GM23338 (cell line): ENCODE results near the gene ANGPT4. TPM values are rescaled to one million over a fixed set of nuclear protein-coding genes. Genes with fewer than 3 reads are reported as not detected.

Experiments used
- ATAC-seq: fragments of 200-7000 bp; cut with Tn5 transposase; 3 replicates; pipeline ENCODE4 v1.9.1; 2020
- DNase-seq: peaks from one replicate; pipeline ENCODE4 v3.0.0-alpha.2; 2015; ENCODE audit warnings: low spot score
- H2AFZ ChIP-seq: fragments of 200-600 bp; sonication (generic); 2 replicates; pipeline ENCODE4 v1.8.0; 2016; ENCODE audit warnings: antibody characterized with exemption, mild to moderate bottlenecking, moderate library complexity
- H3F3A ChIP-seq: fragments of 200-600 bp; sonication (generic); replicated peaks from 2 replicates; pipeline ENCODE4 v1.8.0; 2017; ENCODE audit warnings: antibody characterized with exemption, mixed run types, low read depth
- H3K27ac ChIP-seq: fragments of 200-600 bp; sonication (generic); 2 replicates; pipeline ENCODE4 v1.6.1; 2016; ENCODE audit warnings: low read depth
- H3K27me3 ChIP-seq: fragments of 200-600 bp; sonication (generic); 2 replicates; pipeline ENCODE4 v1.8.0; 2016; ENCODE audit warnings: mild to moderate bottlenecking, mixed run types, moderate library complexity; ENCODE audit not compliant: insufficient read depth
- H3K36me3 ChIP-seq: fragments of 200-600 bp; sonication (generic); 2 replicates; pipeline ENCODE4 v1.8.0; 2016; ENCODE audit warnings: mild to moderate bottlenecking; ENCODE audit not compliant: insufficient read depth
- H3K4me1 ChIP-seq: fragments of 200-600 bp; sonication (generic); 2 replicates; pipeline ENCODE4 v1.8.0; 2016; ENCODE audit warnings: mild to moderate bottlenecking, moderate library complexity; ENCODE audit not compliant: insufficient read depth
- H3K4me2 ChIP-seq: fragments of 200-600 bp; sonication (generic); 2 replicates; pipeline ENCODE4 v1.7.1; 2017; ENCODE audit warnings: mixed run types
- H3K4me3 ChIP-seq: fragments of 200-600 bp; sonication (generic); 2 replicates; pipeline ENCODE4 v1.6.1; 2016; ENCODE audit warnings: mixed run types
- H3K79me2 ChIP-seq: fragments of 200-600 bp; sonication (generic); replicated peaks from 2 replicates; pipeline ENCODE4 v1.8.0; 2017; ENCODE audit warnings: mild to moderate bottlenecking; ENCODE audit not compliant: insufficient read depth
- H3K9me2 ChIP-seq: fragments of 200-600 bp; sonication (generic); 2 replicates; pipeline ENCODE4 v1.8.0; 2017; ENCODE audit not compliant: insufficient read depth
- H4K20me1 ChIP-seq: fragments of 200-600 bp; sonication (generic); replicated peaks from 2 replicates; pipeline ENCODE4 v1.8.0; 2017; ENCODE audit warnings: mild to moderate bottlenecking; ENCODE audit not compliant: insufficient read depth
- H3K27ac Mint-ChIP-seq: 2 replicates; pipeline ENCODE4 v1.8.0; 2020; ENCODE audit warnings: inconsistent platforms, mild to moderate bottlenecking, moderate library complexity, mixed read lengths
- H3K27me3 Mint-ChIP-seq: 3 replicates; pipeline ENCODE4 v1.8.0; 2022; ENCODE audit warnings: low read depth, mild to moderate bottlenecking, moderate library complexity, mixed read lengths, inconsistent platforms; ENCODE audit not compliant: insufficient read depth, poor library complexity
- H3K36me3 Mint-ChIP-seq: 3 replicates; pipeline ENCODE4 v1.8.0; 2021; ENCODE audit warnings: low read depth, mild to moderate bottlenecking, inconsistent platforms, moderate library complexity, mixed read lengths
- H3K4me1 Mint-ChIP-seq: 3 replicates; pipeline ENCODE4 v1.8.0; 2020; ENCODE audit warnings: mild to moderate bottlenecking, inconsistent platforms, mixed read lengths
- H3K4me3 Mint-ChIP-seq: 3 replicates; pipeline ENCODE4 v1.8.0; 2021; ENCODE audit warnings: moderate library complexity, mild to moderate bottlenecking, inconsistent platforms, mixed read lengths
- H3K9me3 Mint-ChIP-seq: 3 replicates; pipeline ENCODE4 v1.8.0; 2020; ENCODE audit warnings: moderate library complexity, mild to moderate bottlenecking, inconsistent platforms, mixed read lengths
- CREB1 ChIP-seq: fragments of 250-450 bp; sonication (Bioruptor Pico); IDR thresholded peaks from 2 replicates; pipeline ENCODE4 v1.5.0; 2020; ENCODE audit warnings: low read depth, mild to moderate bottlenecking, moderate library complexity
- CTCF ChIP-seq, 2 experiments: fragments of 200-600 bp in 1 of 2; sonication (generic) in 1 of 2; conservative IDR thresholded peaks; 2 replicates each; pipeline versions ENCODE4 v1.5.1 to v1.6.1; 2016 to 2017; ENCODE audit warnings: antibody characterized with exemption in 2 of 2, low read depth in 2 of 2, mild to moderate bottlenecking in 2 of 2, moderate library complexity in 1 of 2
- ETS1 ChIP-seq: IDR thresholded peaks from 2 replicates; pipeline ENCODE4 v1.6.1; 2016; ENCODE audit warnings: antibody characterized with exemption
- EZH2 ChIP-seq: fragments of 200-600 bp; sonication (generic); IDR thresholded peaks from one replicate; pipeline ENCODE4 v1.8.0; 2017; ENCODE audit warnings: antibody characterized with exemption, mild to moderate bottlenecking, low read depth; ENCODE audit not compliant: unreplicated experiment
- EZH2phosphoT487 ChIP-seq: fragments of 200-600 bp; sonication (generic); IDR thresholded peaks from one replicate; pipeline ENCODE4 v1.8.1; 2018; ENCODE audit warnings: antibody characterized with exemption; ENCODE audit not compliant: unreplicated experiment
- JUNB ChIP-seq: IDR thresholded peaks from one replicate; pipeline ENCODE4 v1.6.1; 2016; ENCODE audit warnings: antibody characterized with exemption; ENCODE audit not compliant: unreplicated experiment
- NANOG ChIP-seq: IDR thresholded peaks from 2 replicates; pipeline ENCODE4 v1.6.1; 2016; ENCODE audit warnings: antibody characterized with exemption, borderline replicate concordance
- POLR2AphosphoS5 ChIP-seq: IDR thresholded peaks from 2 replicates; pipeline ENCODE4 v1.6.1; 2016; ENCODE audit warnings: antibody characterized with exemption, low read depth
- REST ChIP-seq: IDR thresholded peaks from one replicate; pipeline ENCODE4 v1.6.1; 2018; ENCODE audit warnings: antibody characterized with exemption; ENCODE audit not compliant: unreplicated experiment
- STAT1 ChIP-seq: IDR thresholded peaks from one replicate; pipeline ENCODE4 v1.6.1; 2016; ENCODE audit warnings: antibody characterized with exemption; ENCODE audit not compliant: unreplicated experiment
- ZNF114 ChIP-seq: fragments of 250-450 bp; sonication (Bioruptor Pico); IDR thresholded peaks from 2 replicates; pipeline ENCODE4 v1.5.0; 2020; ENCODE audit warnings: mild to moderate bottlenecking, moderate library complexity
- ZNF331 ChIP-seq: fragments of 250-450 bp; sonication (Bioruptor Pico); IDR thresholded peaks from 2 replicates; pipeline ENCODE4 v1.5.0; 2020; ENCODE audit warnings: low read depth, mild to moderate bottlenecking, moderate library complexity
- ZNF462 ChIP-seq: fragments of 250-450 bp; sonication (Bioruptor Pico); IDR thresholded peaks from 2 replicates; pipeline ENCODE4 v1.5.0; 2020; ENCODE audit warnings: mild to moderate bottlenecking, moderate library complexity
- polyA plus RNA-seq: library from polyadenylated mRNA; unstranded; fragments of >200 nt; fragmentation: Nextera tagmentation; extraction: Ambion mirVana; gene quantifications from 2 replicates; pipeline ENCODE4 v1.2.1, GENCODE V29; 2016
- total RNA-seq: library from RNA; depleted of rRNA; stranded (reverse); fragments of >200 nt; shearing (Covaris generic); gene quantifications from 2 replicates; pipeline ENCODE4 v1.2.3, GENCODE V29; 2014

The ANGPT4 gene
- total and polyA plus RNA-seq, 2 experiments from 2014 or later, result 0.17 TPM; not detected in 1

GRCh38 chr20:906703-907270 lies 9.3 kb downstream of the ANGPT4 start:
- H3K9me3 Mint-ChIP-seq, result no peaks in the 10 kb centered on the region
- Histone ChIP-seq H3K27ac (no peak overlapping the region), H3K4me1 (no peaks in the 10 kb centered on the region), H3K27me3 (no peaks in the 10 kb centered on the region), H3K4me3 (no peak overlapping the region), H3K36me3 (no peaks in the 10 kb centered on the region), H4K20me1 (no peaks in the 10 kb centered on the region), H3F3A (no peaks in the 10 kb centered on the region), H3K4me2 (no peak overlapping the region), H2AFZ (no peak overlapping the region), H3K9me2 (no peaks in the 10 kb centered on the region), H3K79me2 (no peaks in the 10 kb centered on the region)
- no peak for ATAC-seq
- no peak overlapping the region for H3K27ac Mint-ChIP-seq
- peaks cover 5% of the 10 kb centered on the region for H3K27me3 Mint-ChIP-seq
- H3K36me3 Mint-ChIP-seq, result no peaks in the 10 kb centered on the region
- TF ChIP-seq CTCF (conservative IDR thresholded peaks at IDR 0.05; ENCODE audit: low read depth in 2 of 2) (no peak), JUNB (no peak), NANOG (no peak), POLR2AphosphoS5 (no peak), EZH2phosphoT487 (no peak), ZNF114 (CRISPR knock-in tag) (no peak), STAT1 (no peak), ZNF331 (CRISPR knock-in tag) (no peak), ZNF462 (no peak), EZH2 (no peak), ETS1 (no peak), CREB1 (CRISPR knock-in tag) (no peak), REST (no peak)
- DNase-seq, result no peak
- no peak overlapping the region for H3K4me3 Mint-ChIP-seq
- H3K4me1 Mint-ChIP-seq, result peaks cover 17% of the 10 kb centered on the region; the same call in 2 of the 3 replicates
